Measurements from ENCODE around the gene ASAH2.

DNA sequence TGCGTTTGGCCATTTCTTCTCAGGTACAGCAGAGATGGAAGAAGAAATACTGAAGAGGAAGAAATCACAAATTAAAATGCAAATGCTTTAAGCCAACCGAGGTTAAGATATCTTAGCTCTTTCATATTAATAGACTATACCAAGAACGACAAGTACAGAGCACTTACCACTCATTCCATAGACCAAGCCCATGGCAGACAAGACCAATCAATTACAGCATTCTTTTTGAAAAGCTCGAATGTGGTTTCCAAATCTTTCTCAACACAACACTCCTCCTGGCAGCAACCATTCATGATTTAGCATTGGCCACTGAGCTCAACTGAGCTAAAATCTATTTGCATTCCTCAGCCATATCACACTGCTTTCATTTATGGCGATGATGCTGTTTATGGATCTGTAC, 2.7 kb downstream of the ASAH2 start:
- TF ChIP-seq, protein P1, sequence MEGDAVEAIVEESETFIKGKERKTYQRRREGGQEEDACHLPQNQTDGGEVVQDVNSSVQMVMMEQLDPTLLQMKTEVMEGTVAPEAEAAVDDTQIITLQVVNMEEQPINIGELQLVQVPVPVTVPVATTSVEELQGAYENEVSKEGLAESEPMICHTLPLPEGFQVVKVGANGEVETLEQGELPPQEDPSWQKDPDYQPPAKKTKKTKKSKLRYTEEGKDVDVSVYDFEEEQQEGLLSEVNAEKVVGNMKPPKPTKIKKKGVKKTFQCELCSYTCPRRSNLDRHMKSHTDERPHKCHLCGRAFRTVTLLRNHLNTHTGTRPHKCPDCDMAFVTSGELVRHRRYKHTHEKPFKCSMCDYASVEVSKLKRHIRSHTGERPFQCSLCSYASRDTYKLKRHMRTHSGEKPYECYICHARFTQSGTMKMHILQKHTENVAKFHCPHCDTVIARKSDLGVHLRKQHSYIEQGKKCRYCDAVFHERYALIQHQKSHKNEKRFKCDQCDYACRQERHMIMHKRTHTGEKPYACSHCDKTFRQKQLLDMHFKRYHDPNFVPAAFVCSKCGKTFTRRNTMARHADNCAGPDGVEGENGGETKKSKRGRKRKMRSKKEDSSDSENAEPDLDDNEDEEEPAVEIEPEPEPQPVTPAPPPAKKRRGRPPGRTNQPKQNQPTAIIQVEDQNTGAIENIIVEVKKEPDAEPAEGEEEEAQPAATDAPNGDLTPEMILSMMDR (IDR thresholded peaks at IDR 0.05) = no peak
- TF ChIP-seq POLR2A (IDR thresholded peaks at IDR 0.05) = no peak
